ENCODE data around the gene RNF169. TPM values are rescaled to one million over a fixed set of nuclear protein-coding genes. Genes with fewer than 3 reads are reported as not detected.
A peak's percentile ranks its signal among the peaks of the same experiment; 100 is the strongest.

RNF169 gene
- total and polyA plus RNA-seq, 2 of the 4 experiments (the other 2 are of a cell fraction) = 3.6 to 23.3 TPM

DNA sequence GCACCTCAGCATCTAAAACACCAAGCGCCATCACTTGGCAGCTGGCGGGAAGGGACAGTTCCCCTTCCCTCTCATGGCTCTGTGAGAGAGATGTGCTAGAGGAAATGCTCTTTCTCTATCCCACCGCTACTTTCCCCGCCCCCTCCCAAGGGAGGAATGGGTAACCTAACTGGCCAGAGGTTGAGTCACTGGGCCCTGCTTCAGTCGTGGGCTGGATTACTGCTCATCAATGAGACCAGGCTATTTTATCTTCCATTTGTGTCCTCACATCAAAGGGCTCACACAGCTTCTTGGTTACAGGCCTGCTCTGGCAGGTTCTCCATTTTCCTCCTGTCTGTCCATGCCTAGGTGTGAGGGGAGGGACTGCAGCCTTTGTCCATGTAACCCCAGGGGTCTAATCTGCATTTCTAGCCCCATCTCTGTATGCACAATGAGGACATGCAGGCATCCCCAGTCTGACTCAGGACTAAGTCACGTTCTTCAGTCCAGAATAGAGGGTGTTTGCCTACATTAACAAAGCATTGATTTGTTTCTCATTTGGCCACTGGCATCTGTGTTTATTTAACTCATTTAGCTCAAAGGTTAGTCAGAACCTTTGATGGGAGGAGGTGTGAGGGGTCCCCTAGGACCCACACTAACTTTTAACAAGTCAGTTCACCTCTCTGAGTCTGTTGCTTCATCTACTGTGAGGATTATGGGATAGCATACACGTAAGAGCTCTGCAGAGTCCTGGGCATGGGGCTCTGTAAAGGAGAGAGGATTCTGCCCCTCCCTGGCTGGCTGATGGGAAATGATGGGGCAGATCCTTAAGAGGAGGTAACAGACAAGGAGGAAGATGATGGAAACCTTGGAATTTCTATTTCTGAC is 101.1 kb downstream of the RNF169 start:
- dilution Hi-C loops (cut with HindIII; ENCODE audit: low sequenced_read_pairs, unreplicated experiment) = no loop called here
- no peak overlapping the region for H3K4me3 ChIP-seq (ENCODE audit: insufficient read depth, low read depth, low read length)
- in situ Hi-C loops (cut with MboI; ENCODE audit: low sequenced_read_pairs) = loop anchor here (25.0 kb wide), 1 partner anchor 237 kb away; no protein-coding TSS in a partner anchor

More for the DNA sequence above, 101.1 kb downstream of the RNF169 start:
- Histone ChIP-seq H2AK9ac (replicated peaks; ENCODE audit: low read depth, low read length, poor library complexity) (peak overlapping the region; percentile 85), H4K20me1 (ENCODE audit: insufficient read depth, low read length) (peaks cover 8% of the 10 kb centered on the region; the same call in 1 of the 2 replicates), H2AFZ (replicated peaks; ENCODE audit: low read length, poor library complexity) (peak overlapping the region; percentile 81), H3K23ac (ENCODE audit: low read depth, low read length) (peak overlapping the region; percentile 77; the same call in 1 of the 2 replicates), H3K4ac (ENCODE audit: low read depth, low read length) (peak overlapping the region; percentile 90), H4K5ac (ENCODE audit: low read depth, low read length) (no peak overlapping the region; the same call in 1 of the 2 replicates), H3K9me3 (ENCODE audit: control insufficient read depth, insufficient read depth, low read length) (no peaks in the 10 kb centered on the region), H3K18ac (ENCODE audit: low read depth, low read length) (peak overlapping the region; percentile 71; the same call in 1 of the 2 replicates), H4K91ac (ENCODE audit: insufficient read depth, low read depth, low read length) (peak overlapping the region; percentile 80), H2BK120ac (ENCODE audit: low read depth, low read length) (peak overlapping the region; percentile 96), H2AK5ac (ENCODE audit: low read depth, low read length) (peak overlapping the region; percentile 92), H3K9me1 (ENCODE audit: insufficient read depth, low read length) (peaks cover 27% of the 10 kb centered on the region), H3K36me3 (ENCODE audit: control insufficient read depth, insufficient read depth, low read length) (peaks cover 29% of the 10 kb centered on the region), H4K8ac (ENCODE audit: low read depth in 2 of 2, low read length in 2 of 2) (peak overlapping the region; percentile 5 to 79; a peak in 2 of 4 replicates), H3K27me3 (ENCODE audit: control insufficient read depth, insufficient read depth, low read length) (no peaks in the 10 kb centered on the region), H2BK5ac (ENCODE audit: low read depth, low read length, poor library complexity, severe bottlenecking) (peak overlapping the region; percentile 75), H3K9ac (ENCODE audit: low read depth, low read length) (no peak overlapping the region), H2BK15ac (ENCODE audit: low read depth, low read length) (peak overlapping the region; percentile 63; the same call in 2 of the 3 replicates), H3K56ac (ENCODE audit: extremely low read depth, insufficient read depth, low read length) (peak overlapping the region; percentile 41), H3K27ac (ENCODE audit: insufficient read depth, low read length) (peak overlapping the region; percentile 40), H3K14ac (replicated peaks; ENCODE audit: low read depth, low read length) (peak overlapping the region; percentile 79), H2BK20ac (ENCODE audit: low read depth, low read length) (peak overlapping the region; percentile 79), H3K4me1 (ENCODE audit: control insufficient read depth, insufficient read depth, low read length) (peaks cover 9% of the 10 kb centered on the region), H3K79me1 (ENCODE audit: low read depth in 1 of 2, low read length in 2 of 2) (peaks cover 5 to 21% of the 10 kb centered on the region in 2 experiments), H3K4me2 (ENCODE audit: low read depth, low read length) (peak overlapping the region; percentile 59)
- peak; percentile 76 for TF ChIP-seq CEBPB (IDR thresholded peaks at IDR 0.05; ENCODE audit: low read depth, low read length)
- no peak for TF ChIP-seq RCOR1 (IDR thresholded peaks at IDR 0.05; ENCODE audit: insufficient replicate concordance, low read length)
- peak; percentile 5; the same call in 1 of the 2 replicates for TF ChIP-seq MAZ (IDR thresholded peaks at IDR 0.05; ENCODE audit: borderline replicate concordance, low read depth, low read length)
- TF ChIP-seq, protein P1, sequence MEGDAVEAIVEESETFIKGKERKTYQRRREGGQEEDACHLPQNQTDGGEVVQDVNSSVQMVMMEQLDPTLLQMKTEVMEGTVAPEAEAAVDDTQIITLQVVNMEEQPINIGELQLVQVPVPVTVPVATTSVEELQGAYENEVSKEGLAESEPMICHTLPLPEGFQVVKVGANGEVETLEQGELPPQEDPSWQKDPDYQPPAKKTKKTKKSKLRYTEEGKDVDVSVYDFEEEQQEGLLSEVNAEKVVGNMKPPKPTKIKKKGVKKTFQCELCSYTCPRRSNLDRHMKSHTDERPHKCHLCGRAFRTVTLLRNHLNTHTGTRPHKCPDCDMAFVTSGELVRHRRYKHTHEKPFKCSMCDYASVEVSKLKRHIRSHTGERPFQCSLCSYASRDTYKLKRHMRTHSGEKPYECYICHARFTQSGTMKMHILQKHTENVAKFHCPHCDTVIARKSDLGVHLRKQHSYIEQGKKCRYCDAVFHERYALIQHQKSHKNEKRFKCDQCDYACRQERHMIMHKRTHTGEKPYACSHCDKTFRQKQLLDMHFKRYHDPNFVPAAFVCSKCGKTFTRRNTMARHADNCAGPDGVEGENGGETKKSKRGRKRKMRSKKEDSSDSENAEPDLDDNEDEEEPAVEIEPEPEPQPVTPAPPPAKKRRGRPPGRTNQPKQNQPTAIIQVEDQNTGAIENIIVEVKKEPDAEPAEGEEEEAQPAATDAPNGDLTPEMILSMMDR (conservative IDR thresholded peaks at IDR 0.05; ENCODE audit: low read depth, low read length) = no peak
- peak; percentile 8; the same call in 1 of the 2 replicates for TF ChIP-seq FOS (IDR thresholded peaks at IDR 0.05; ENCODE audit: low read depth, low read length)
- TF ChIP-seq, protein P2, sequence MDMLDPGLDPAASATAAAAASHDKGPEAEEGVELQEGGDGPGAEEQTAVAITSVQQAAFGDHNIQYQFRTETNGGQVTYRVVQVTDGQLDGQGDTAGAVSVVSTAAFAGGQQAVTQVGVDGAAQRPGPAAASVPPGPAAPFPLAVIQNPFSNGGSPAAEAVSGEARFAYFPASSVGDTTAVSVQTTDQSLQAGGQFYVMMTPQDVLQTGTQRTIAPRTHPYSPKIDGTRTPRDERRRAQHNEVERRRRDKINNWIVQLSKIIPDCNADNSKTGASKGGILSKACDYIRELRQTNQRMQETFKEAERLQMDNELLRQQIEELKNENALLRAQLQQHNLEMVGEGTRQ (IDR thresholded peaks at IDR 0.05; ENCODE audit: low read depth, low read length) = no peak
- TF ChIP-seq BHLHE40 (IDR thresholded peaks at IDR 0.05; ENCODE audit: low read depth, low read length) = peak; percentile 92
- TF ChIP-seq CHD1 (IDR thresholded peaks at IDR 0.05; ENCODE audit: low read depth, low read length) = no peak
- no peak for TF ChIP-seq SMC3 (IDR thresholded peaks at IDR 0.05; ENCODE audit: low read depth, low read length)
- TF ChIP-seq, protein P3, sequence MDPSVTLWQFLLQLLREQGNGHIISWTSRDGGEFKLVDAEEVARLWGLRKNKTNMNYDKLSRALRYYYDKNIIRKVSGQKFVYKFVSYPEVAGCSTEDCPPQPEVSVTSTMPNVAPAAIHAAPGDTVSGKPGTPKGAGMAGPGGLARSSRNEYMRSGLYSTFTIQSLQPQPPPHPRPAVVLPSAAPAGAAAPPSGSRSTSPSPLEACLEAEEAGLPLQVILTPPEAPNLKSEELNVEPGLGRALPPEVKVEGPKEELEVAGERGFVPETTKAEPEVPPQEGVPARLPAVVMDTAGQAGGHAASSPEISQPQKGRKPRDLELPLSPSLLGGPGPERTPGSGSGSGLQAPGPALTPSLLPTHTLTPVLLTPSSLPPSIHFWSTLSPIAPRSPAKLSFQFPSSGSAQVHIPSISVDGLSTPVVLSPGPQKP (IDR thresholded peaks at IDR 0.05; ENCODE audit: borderline replicate concordance, low read depth, low read length) = no peak
- intact Hi-C loops (cut with micrococcal nuclease) = no loop called here
- CTCF ChIA-PET = no interaction called here
- WGBS, 2 experiments (ENCODE audit: extremely low coverage in 2 of 2, insufficient read length in 1 of 2) = 60% methylated on average over 1 of the region's 7 CpGs; no CpG with 5 or more reads in 1 of the 2 experiments
- DNase-seq (peak; percentile 84), ATAC-seq (ENCODE audit: low read depth) (peak; percentile 89)
- no TSS peak for BruUV-seq (replicated peaks)
- POLR2A ChIA-PET (ENCODE audit: unreplicated experiment) = no interaction called here
